Stomach (tissue), 19 donors: ENCODE results near the gene VSIG2. TPM values are rescaled to one million over a fixed set of nuclear protein-coding genes. Genes with fewer than 3 reads are reported as not detected.

ENCODE experiments used
- DNase-seq, 2 donors: peaks; one replicate each; pipeline versions ENCODE4 v3.0.0 to v3.0.0-alpha.2; 2013 to 2019
- H3K27ac ChIP-seq, 5 donors: fragments of 200-600 bp in 4 of 5; sonication (generic) in 4 of 5; one replicate each; pipeline ENCODE4 v1.5.1; 2013 to 2019; ENCODE audit warnings: mild to moderate bottlenecking in 1 of 5, moderate library complexity in 1 of 5
- H3K27me3 ChIP-seq, 3 donors: fragments of 200-600 bp; sonication (generic); one replicate each; pipeline ENCODE4 v1.5.1; 2017 to 2019; ENCODE audit warnings: mixed run types in 1 of 3
- H3K36me3 ChIP-seq, 4 donors: fragments of 200-600 bp; sonication (generic); 1 replicate in 3 of 4; 2 replicates in 1 of 4; pipeline ENCODE4 v1.5.1; 2016 to 2019
- H3K4me1 ChIP-seq, 4 donors: fragments of 200-600 bp; sonication (generic); one replicate each; pipeline ENCODE4 v1.5.1; 2016 to 2019
- H3K4me3 ChIP-seq, 4 donors: fragments of 200-600 bp; sonication (generic) in 3 of 4; one replicate each; pipeline ENCODE4 v1.5.1; 2016 to 2019; ENCODE audit warnings: mild to moderate bottlenecking in 1 of 4
- H3K9me3 ChIP-seq, 4 donors: fragments of 200-600 bp; sonication (generic); one replicate each; pipeline ENCODE4 v1.5.1; 2016 to 2019
- CTCF ChIP-seq, 7 experiments: fragments of 450-650 bp in 4 of 7; fragments of 200-600 bp in 3 of 7; sonication (generic) in 3 of 7; IDR thresholded peaks; one replicate each; pipeline ENCODE4 v1.5.1; 2016 to 2019; ENCODE audit warnings: antibody characterized with exemption in 7 of 7, control low read depth in 2 of 7, mild to moderate bottlenecking in 1 of 7
- POLR2A ChIP-seq, 4 donors: fragments of 450-650 bp; IDR thresholded peaks; one replicate each; pipeline ENCODE4 v1.6.1; 2016; ENCODE audit warnings: antibody characterized with exemption in 4 of 4, control low read depth in 2 of 4, mild to moderate bottlenecking in 1 of 4, moderate library complexity in 1 of 4
- POLR2AphosphoS5 ChIP-seq, 3 donors: sonication (generic); formaldehyde crosslinking; IDR thresholded peaks; one replicate each; pipeline ENCODE4 v1.6.1; 2016; ENCODE audit warnings: antibody characterized with exemption in 3 of 3
- WGBS, 5 donors: extraction: QIAGEN DNeasy Blood & Tissue Kit in 3 of 5; methylation state at CpG; one replicate each; pipeline versions ENCODE4 v1.1.5 to v1.1.7; 2013 to 2018; 5-methylcytosine and 5-hydroxymethylcytosine counted together
- intact Hi-C: fragments of 100-400 bp; cut with DNase I; formaldehyde crosslinking; loops from one replicate; pipeline ENCODE4 v1.15.1; 2023; ENCODE audit warnings: low total_unique reads
- long read RNA-seq, 10 donors: transcript quantifications; one replicate each; lab custom pipeline, GENCODE V29; 2026
- polyA plus RNA-seq, 3 donors: library from polyadenylated mRNA; stranded (reverse); fragments of 200-250 nt; gene quantifications; one replicate each; pipeline ENCODE4 v1.2.3, GENCODE V29; 2013
- total RNA-seq, 5 donors: library from RNA; depleted of rRNA; stranded (reverse); fragments of >200 nt; gene quantifications; one replicate each; pipeline versions ENCODE4 v1.1.0 to v1.2.3, GENCODE V29; 2014 to 2016
- donor health status: healthy with polysubstance abuse.
- donor health status: Bipolar disorder and iron deficiency.
- donor health status: healthy.

The VSIG2 gene
- 100 to 1,000 TPM in 3 of 5 donors, 10 to 100 TPM in 2; 80.5 to 419 (median 147) TPM for total RNA-seq
- polyA plus RNA-seq: 100 to 1,000 TPM; 178 to 219 (median 196) TPM
- long read RNA-seq, donor 1, transcript VSIG2-202 (6 exons, 1,191 nt): minor isoform, 14 of 120 reads
- long read RNA-seq, donor 1, transcript VSIG2-201 (7 exons, 1,148 nt): major isoform, 36 of 120 reads
- long read RNA-seq, donor 1, partial matches to known transcripts: 70 of 120 reads
- long read RNA-seq, donor 1, other reads (novel, unspliced or antisense): 0 of 120 reads
- long read RNA-seq, donor 2, transcript VSIG2-202 (6 exons, 1,191 nt): minor isoform, 19 of 96 reads
- long read RNA-seq, donor 2, transcript VSIG2-201 (7 exons, 1,148 nt): major isoform, 70 of 96 reads
- long read RNA-seq, donor 2, partial matches to known transcripts: 7 of 96 reads
- long read RNA-seq, donor 2, other reads (novel, unspliced or antisense): 0 of 96 reads
- long read RNA-seq, donor 3, transcript VSIG2-201 (7 exons, 1,148 nt): major isoform, 54 of 88 reads
- long read RNA-seq, donor 3, transcript VSIG2-202 (6 exons, 1,191 nt): minor isoform, 6 of 88 reads
- long read RNA-seq, donor 3, partial matches to known transcripts: 28 of 88 reads
- long read RNA-seq, donor 3, other reads (novel, unspliced or antisense): 0 of 88 reads
- long read RNA-seq, donor 4, transcript VSIG2-201 (7 exons, 1,148 nt): major isoform, 10 of 17 reads
- long read RNA-seq, donor 4, partial matches to known transcripts: 5 of 17 reads
- long read RNA-seq, donor 4, other reads (novel, unspliced or antisense): 0 of 17 reads
- long read RNA-seq, donor 5, transcript VSIG2-202 (6 exons, 1,191 nt): minor isoform, 15 of 79 reads
- long read RNA-seq, donor 5, transcript VSIG2-201 (7 exons, 1,148 nt): major isoform, 44 of 79 reads
- long read RNA-seq, donor 5, partial matches to known transcripts: 20 of 79 reads
- long read RNA-seq, donor 5, other reads (novel, unspliced or antisense): 0 of 79 reads
- long read RNA-seq, donor 6, transcript VSIG2-202 (6 exons, 1,191 nt): minor isoform, 93 of 616 reads
- long read RNA-seq, donor 6, transcript VSIG2-201 (7 exons, 1,148 nt): major isoform, 311 of 616 reads
- long read RNA-seq, donor 6, partial matches to known transcripts: 191 of 616 reads
- long read RNA-seq, donor 6, other reads (novel, unspliced or antisense): 21 of 616 reads
- long read RNA-seq, donor 7, transcript VSIG2-201 (7 exons, 1,148 nt): major isoform, 103 of 192 reads
- long read RNA-seq, donor 7, transcript VSIG2-202 (6 exons, 1,191 nt): minor isoform, 21 of 192 reads
- long read RNA-seq, donor 7, partial matches to known transcripts: 68 of 192 reads
- long read RNA-seq, donor 7, other reads (novel, unspliced or antisense): 0 of 192 reads
- long read RNA-seq, donor 8, transcript VSIG2-202 (6 exons, 1,191 nt): minor isoform, 20 of 263 reads
- long read RNA-seq, donor 8, transcript VSIG2-201 (7 exons, 1,148 nt): major isoform, 106 of 263 reads
- long read RNA-seq, donor 8, partial matches to known transcripts: 137 of 263 reads
- long read RNA-seq, donor 8, other reads (novel, unspliced or antisense): 0 of 263 reads
- long read RNA-seq, donor 9, transcript VSIG2-201 (7 exons, 1,148 nt): major isoform, 38 of 128 reads
- long read RNA-seq, donor 9, transcript VSIG2-202 (6 exons, 1,191 nt): minor isoform, 21 of 128 reads
- long read RNA-seq, donor 9, partial matches to known transcripts: 64 of 128 reads
- long read RNA-seq, donor 9, other reads (novel, unspliced or antisense): 5 of 128 reads
- long read RNA-seq, donor 10, transcript VSIG2-201 (7 exons, 1,148 nt): major isoform, 25 of 38 reads
- long read RNA-seq, donor 10, partial matches to known transcripts: 10 of 38 reads
- long read RNA-seq, donor 10, other reads (novel, unspliced or antisense): 0 of 38 reads

- 20 to 35% (median 31%) methylated on average over 33 to 42 of the region's 42 CpGs for WGBS, 5 donors
- H3K4me3 ChIP-seq: peak within 1 kb of the TSS; percentile 39 to 56 (median 48)
- H3K9me3 ChIP-seq: no peaks in the 10 kb centered on the region
- H3K4me1 ChIP-seq: peaks cover 9 to 61% (median 59%) of the 10 kb centered on the region in 4 donors
- intact Hi-C loops: no loop called here
- TF ChIP-seq CTCF (IDR thresholded peaks at IDR 0.05) (no peak), POLR2A (IDR thresholded peaks at IDR 0.05) (peak in 1 of 4 donors; percentile 44), POLR2AphosphoS5 (IDR thresholded peaks at IDR 0.05) (peak in 2 of 3 donors; percentile 86 to 90)
- no peaks in the 10 kb centered on the region for H3K36me3 ChIP-seq
- DNase-seq: peak; percentile 74 to 86
- peaks cover 0 to 78% (median 9%) of the 10 kb centered on the region in 3 donors for H3K27me3 ChIP-seq
- peak within 1 kb of the TSS; percentile 91 to 98 (median 97) for H3K27ac ChIP-seq
These were observed at the start of gene VSIG2 for GRCh38 chr11:124751741-124752470. Gene VSIG2 (minus strand): TSS chr11:124752255. CDS start chr11:124752137, 118 bp downstream.

GRCh38 chr11:124801014-124801413 lies 49.0 kb upstream of the VSIG2 start:
- Histone ChIP-seq H3K27me3 (no peaks in the 10 kb centered on the region), H3K9me3 (no peaks in the 10 kb centered on the region), H3K4me1 (peaks cover 15 to 47% (median 35%) of the 10 kb centered on the region in 4 donors), H3K27ac (peak overlapping the region in 4 of 5 donors; percentile 92 to 100 (median 98)), H3K36me3 (peaks cover 7 to 10% (median 9%) of the 10 kb centered on the region in 4 donors), H3K4me3 (peak overlapping the region; percentile 86 to 100 (median 96))
- TF ChIP-seq CTCF (IDR thresholded peaks at IDR 0.05): no peak
- TF ChIP-seq POLR2AphosphoS5 (IDR thresholded peaks at IDR 0.05): peak in 1 of 3 donors; percentile 32
- intact Hi-C loops: no loop called here
- 2 to 11% (median 6%) methylated on average over 8 of the region's 8 CpGs for WGBS, 5 donors
- DNase-seq: peak in 1 of 2 donors; percentile 50

DNA sequence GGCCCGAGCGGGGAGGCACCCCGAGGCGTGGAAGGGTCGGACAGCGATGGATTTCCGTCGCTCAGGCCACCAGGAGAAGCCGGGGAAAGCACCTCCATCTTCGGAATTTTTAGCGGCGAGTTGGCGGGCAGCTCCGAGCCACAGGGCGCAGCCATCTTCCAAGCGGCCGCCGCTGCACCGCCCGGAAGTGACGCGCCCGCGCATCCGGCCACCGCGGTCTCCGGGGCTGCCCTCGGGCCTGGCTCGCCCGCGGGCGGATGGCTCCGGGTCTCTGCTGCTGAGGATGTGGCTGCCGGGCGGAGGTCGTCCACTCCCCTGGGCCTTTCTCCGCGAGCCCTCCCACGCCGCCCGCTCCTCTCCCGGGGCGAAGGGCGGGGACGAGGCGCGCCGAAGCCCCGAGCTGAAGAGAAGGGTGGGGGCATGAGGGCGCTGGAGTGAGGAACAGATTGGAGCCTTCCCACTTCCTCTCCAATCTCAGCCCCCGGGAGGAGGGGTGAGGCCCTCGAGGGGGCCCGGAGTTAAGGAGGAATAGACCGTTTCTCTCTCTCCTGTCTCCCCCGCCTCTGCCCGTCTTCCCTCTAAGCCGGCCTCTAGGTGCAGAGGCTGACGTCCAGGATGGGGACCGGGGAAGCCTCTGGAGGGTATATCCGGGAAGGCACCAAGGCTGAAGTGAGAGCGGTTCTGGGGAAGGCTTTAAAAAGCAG lies 48.3 kb upstream of the VSIG2 start, which contains the start of gene MSANTD2:
TSS of gene MSANTD2 (minus strand) at position 181 of the 704 bp plus-strand sequence. CDS start at position 155, 26 bp downstream.
- DNase-seq: peak; percentile 86 to 96
- H3K9me3 ChIP-seq: no peaks in the 10 kb centered on the region
- peaks cover 15 to 52% (median 39%) of the 10 kb centered on the region in 4 donors for H3K4me1 ChIP-seq
- intact Hi-C loops: no loop called here
- peaks cover under 1 to 4% (median 2%) of the 10 kb centered on the region in 4 donors for H3K36me3 ChIP-seq
- H3K4me3 ChIP-seq: peak within 1 kb of the TSS; percentile 86 to 100 (median 96)
- TF ChIP-seq POLR2A (IDR thresholded peaks at IDR 0.05) (peak in 1 of 4 donors; percentile 49), CTCF (IDR thresholded peaks at IDR 0.05) (no peak), POLR2AphosphoS5 (IDR thresholded peaks at IDR 0.05) (peak; percentile 19 to 92 (median 89))
- WGBS, 5 donors: 0% methylated on average over 24 to 62 of the region's 62 CpGs
- H3K27ac ChIP-seq: peak within 1 kb of the TSS; percentile 92 to 100 (median 98)
- no peaks in the 10 kb centered on the region for H3K27me3 ChIP-seq
